GM12878 (cell line): Measurements from ENCODE around the gene B4GALT3. TPM values are rescaled to one million over a fixed set of nuclear protein-coding genes. Genes with fewer than 3 reads are reported as not detected.

Experiments used
- ATF2 ChIP-seq: IDR thresholded peaks from 2 replicates; pipeline ENCODE4 v1.6.1; 2012; ENCODE audit warnings: low read length, inconsistent platforms
- ATF7 ChIP-seq: fragments of 450-650 bp; IDR thresholded peaks from 2 replicates; pipeline ENCODE4 v1.6.1; 2016; ENCODE audit warnings: low read depth, mild to moderate bottlenecking
- CEBPB ChIP-seq, 2 experiments: fragments of 150-350 bp in 1 of 2; IDR thresholded peaks; 2 replicates each; pipeline ENCODE4 v1.6.1; 2012 to 2014; ENCODE audit warnings: low read depth in 2 of 2, low read length in 2 of 2, borderline replicate concordance in 1 of 2, inconsistent platforms in 1 of 2
- CUX1 ChIP-seq: IDR thresholded peaks from 2 replicates; pipeline ENCODE4 v1.6.1; 2012; ENCODE audit warnings: improper control_type of control experiment, low read depth, low read length; ENCODE audit not compliant: insufficient replicate concordance
- JUNB ChIP-seq: IDR thresholded peaks from 2 replicates; pipeline ENCODE4 v1.6.1; 2016; ENCODE audit warnings: antibody characterized with exemption, mild to moderate bottlenecking
- KDM1A ChIP-seq: fragments of 200-600 bp; sonication (generic); IDR thresholded peaks from 2 replicates; pipeline ENCODE4 v1.6.1; 2016; ENCODE audit warnings: borderline replicate concordance
- MAX ChIP-seq: IDR thresholded peaks from 2 replicates; pipeline ENCODE4 v1.6.1; 2012; ENCODE audit warnings: low read depth, low read length, improper control_type of control experiment
- MXI1 ChIP-seq: fragments of 150-350 bp; IDR thresholded peaks from 2 replicates; pipeline ENCODE4 v1.6.1; 2011; ENCODE audit warnings: low read depth, mild to moderate bottlenecking, inconsistent platforms, low read length, improper control_type of control experiment
- NR2C2 ChIP-seq: IDR thresholded peaks from 2 replicates; pipeline ENCODE4 v1.6.1; 2011; ENCODE audit warnings: borderline replicate concordance, low read depth; ENCODE audit not compliant: control insufficient read depth, insufficient read length
- NR2F1 ChIP-seq: fragments of 450-650 bp; conservative IDR thresholded peaks from 2 replicates; pipeline ENCODE4 v1.6.1; 2017; ENCODE audit warnings: mild to moderate bottlenecking
- RCOR1 ChIP-seq: conservative IDR thresholded peaks from 2 replicates; pipeline ENCODE4 v1.6.1; 2012; ENCODE audit warnings: low read depth, low read length, improper control_type of control experiment
- USF1 ChIP-seq: IDR thresholded peaks from 2 replicates; pipeline ENCODE4 v1.6.1; 2011; ENCODE audit warnings: borderline replicate concordance, low read depth, mild to moderate bottlenecking, moderate library complexity, mixed read lengths, low read length; ENCODE audit not compliant: insufficient read depth; ENCODE audit errors: extremely low read length
- polyA plus RNA-seq, 11 experiments: library from polyadenylated mRNA; depleted of rRNA in 4 of 11; unstranded in 6 of 11; stranded (reverse) in 5 of 11; fragments of >200 nt; fragmentation: Nextera tagmentation in 4 of 11; fragmentation: Illumina TruSeq in 1 of 11; extraction: Ambion mirVana in 4 of 11; extraction: Trizol in 1 of 11; gene quantifications; 1 replicate in 1 of 11; 2 replicates in 10 of 11; pipeline versions ENCODE4 v1.2.1 to v1.2.3, GENCODE V29; 2011 to 2016; ENCODE audit warnings: inconsistent platforms in 2 of 11, missing spikeins in 2 of 11, low read depth in 1 of 11
- total RNA-seq, 4 experiments: library from RNA; depleted of rRNA in 3 of 4; stranded (reverse); fragments of >200 nt in 3 of 4; fragmentation: Illumina TruSeq in 1 of 4; extraction: Trizol in 1 of 4; gene quantifications; 2 replicates each; pipeline versions ENCODE4 v1.2.1 to v1.2.3, GENCODE V29; 2013 to 2021

The B4GALT3 gene
- total and polyA plus RNA-seq, 10 of the 15 experiments (the other 5 are each of a cell fraction or from before 2014, with no cell fraction given), result 27.1 to 58.9 (median 42.6) TPM

GRCh38 chr1:161219078-161219892 lies 42.0 kb upstream of the B4GALT3 start (continued):
- TF ChIP-seq CUX1 (no peak), KDM1A (no peak), ATF2 (no peak), NR2C2 (no peak), USF1 (no peak), MAX (no peak), CEBPB (IDR thresholded peaks at IDR 0.05; ENCODE audit: borderline replicate concordance in 1 of 2, low read depth in 2 of 2, low read length in 2 of 2) (no peak), ATF7 (no peak), NR2F1 (no peak), JUNB (no peak), MXI1 (no peak), RCOR1 (no peak)
